Measurements from ENCODE around the gene TTC9B.
"Not testable (repeated sequence)": the region's sequence is repeated elsewhere in the genome, so short reads cannot be mapped to it uniquely, and the experiment has no call there.

The TTC9B gene

DNA sequence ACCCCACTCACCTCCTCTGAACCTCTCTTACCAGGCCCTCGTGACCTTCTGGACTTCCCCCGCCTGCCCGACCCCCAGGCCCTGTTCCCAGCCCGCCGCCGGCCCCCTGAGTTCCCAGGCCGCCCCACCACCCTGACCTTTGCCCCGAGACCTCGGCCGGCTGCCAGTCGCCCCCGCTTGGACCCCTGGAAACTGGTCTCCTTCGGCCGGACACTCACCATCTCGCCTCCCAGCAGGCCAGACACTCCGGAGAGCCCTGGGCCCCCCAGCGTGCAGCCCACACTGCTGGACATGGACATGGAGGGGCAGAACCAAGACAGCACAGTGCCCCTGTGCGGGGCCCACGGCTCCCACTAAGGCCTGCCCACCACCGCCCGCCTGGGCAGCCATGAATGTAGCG lies 3.2 kb downstream of the TTC9B start:
- DNase-seq (ENCODE audit: low read depth): no peak

DNA sequence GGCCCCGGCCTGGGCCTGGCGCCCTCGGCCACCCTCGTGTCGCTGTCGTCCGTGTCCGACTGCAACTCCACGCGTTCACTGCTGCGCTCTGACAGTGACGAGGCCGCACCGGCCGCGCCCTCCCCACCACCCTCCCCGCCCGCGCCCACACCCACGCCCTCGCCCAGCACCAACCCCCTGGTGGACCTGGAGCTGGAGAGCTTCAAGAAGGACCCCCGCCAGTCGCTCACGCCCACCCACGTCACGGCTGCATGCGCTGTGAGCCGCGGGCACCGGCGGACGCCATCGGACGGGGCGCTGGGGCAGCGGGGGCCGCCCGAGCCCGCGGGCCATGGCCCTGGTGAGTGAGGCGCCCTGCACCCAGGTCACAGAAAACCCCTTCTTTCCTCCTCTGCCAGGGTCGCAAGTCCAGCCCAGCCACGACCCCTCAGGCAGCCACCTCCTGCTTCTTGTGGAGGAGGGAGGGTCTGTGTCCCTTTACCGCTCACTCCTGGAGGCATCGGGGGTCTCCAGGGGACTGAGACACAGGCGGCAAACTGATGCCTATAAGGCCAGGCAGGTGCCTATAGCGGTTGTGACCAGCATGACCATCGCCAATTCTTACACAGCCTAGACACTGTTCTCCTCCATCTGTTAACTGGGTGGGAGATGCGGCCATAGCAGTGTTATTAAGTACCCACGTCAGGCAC lies 4.2 kb downstream of the TTC9B start:
- no peak for DNase-seq (ENCODE audit: low read depth)

DNA sequence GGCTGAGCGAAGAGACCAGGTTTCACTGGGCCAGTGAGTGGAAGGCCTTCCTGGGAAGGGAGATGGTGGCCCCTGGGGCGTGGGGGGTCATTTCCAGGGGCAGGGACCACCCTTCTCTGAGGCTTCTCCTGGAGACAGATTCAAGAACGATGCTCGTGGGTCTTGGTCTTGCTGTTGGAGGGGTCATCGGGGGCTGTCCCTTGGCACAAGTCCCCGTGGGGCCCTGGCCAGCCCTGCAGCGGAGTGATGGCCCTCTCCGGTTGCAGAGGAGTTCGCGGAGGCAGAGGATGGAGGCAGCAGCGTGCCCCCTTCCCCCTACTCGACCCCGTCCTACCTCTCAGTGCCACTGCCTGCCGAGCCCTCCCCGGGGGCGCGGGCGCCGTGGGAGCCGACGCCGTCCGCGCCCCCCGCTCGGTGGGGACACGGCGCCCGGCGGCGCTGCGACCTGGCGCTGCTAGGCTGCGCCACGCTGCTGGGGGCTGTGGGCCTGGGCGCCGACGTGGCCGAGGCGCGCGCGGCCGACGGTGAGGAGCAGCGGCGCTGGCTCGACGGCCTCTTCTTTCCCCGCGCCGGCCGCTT lies 4.8 kb downstream of the TTC9B start:
- DNase-seq (ENCODE audit: low read depth): no peak

DNA sequence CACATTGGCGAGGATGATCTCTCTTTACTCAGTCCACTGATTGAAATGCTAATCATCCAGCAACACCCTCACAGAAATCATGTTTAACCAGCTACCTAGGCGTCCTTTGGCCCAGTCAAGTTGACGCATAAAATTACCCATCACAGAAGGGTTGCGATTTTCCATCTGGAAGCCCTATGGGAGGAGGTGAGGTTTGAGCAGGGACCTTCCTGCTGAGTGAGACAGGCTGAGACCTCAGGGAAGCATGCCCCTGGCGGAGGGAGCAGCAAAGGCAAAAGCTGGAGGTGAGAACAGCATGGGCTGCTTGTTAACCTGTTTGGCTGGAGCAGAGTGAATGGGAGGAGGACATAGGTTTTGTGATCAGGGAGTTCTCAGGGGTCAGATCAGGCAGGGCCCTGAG lies 7.3 kb downstream of the TTC9B start:
- no peak for DNase-seq (ENCODE audit: low read depth)

DNA sequence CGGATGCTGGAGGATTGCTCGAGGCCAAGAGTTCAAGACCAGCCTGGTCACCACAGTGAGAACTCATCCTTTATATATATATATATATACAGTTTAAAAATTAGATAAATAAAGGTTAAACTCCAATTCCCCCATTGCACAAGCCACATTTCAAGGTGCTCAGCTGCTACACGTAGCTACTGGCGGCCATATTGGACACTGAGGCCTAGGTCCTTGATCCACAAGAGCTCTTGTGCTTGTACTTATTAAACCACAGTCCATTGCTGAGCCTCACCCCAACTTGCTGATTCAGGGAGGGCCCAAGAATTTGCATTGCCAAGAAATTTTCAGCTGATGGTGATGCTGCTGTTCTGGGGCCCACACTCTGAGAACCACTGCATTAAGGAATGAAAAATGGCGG lies 9.6 kb downstream of the TTC9B start:
- DNase-seq (ENCODE audit: low read depth): no peak

DNA sequence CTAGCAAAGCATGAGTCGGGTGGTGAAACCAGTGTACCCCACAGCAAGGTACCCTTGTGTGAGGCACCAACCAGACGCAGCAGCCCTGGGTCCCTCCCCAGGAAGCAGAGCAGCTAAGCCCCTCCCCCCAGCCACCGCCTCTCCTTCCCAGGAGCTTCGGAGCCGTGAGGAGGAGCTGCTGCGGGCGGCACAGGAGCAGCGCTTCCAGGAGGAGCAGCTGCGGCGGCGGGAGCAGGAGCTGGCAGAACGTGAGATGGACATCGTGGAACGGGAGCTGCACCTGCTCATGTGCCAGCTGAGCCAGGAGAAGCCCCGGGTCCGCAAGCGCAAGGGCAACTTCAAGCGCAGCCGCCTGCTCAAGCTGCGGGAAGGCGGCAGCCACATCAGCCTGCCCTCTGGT lies 12.4 kb downstream of the TTC9B start:
- DNase-seq (ENCODE audit: low read depth): no peak

DNA sequence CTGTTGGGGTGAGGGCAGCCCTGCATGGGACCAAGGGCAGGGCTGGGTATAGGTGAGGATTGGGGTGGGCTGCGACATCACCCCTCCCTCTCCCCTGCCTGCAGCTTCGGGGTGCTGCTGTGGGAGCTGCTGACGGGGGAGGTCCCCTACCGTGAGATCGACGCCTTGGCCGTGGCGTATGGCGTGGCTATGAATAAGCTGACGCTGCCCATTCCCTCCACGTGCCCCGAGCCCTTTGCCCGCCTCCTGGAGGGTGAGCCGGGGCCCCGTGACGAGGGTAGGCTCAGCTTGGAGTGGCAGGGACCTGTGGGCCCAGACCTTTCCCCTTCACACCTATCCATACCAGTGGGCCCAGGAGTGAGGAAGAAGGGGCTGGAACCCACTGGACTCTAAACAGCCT lies 13.8 kb downstream of the TTC9B start:
- DNase-seq (ENCODE audit: low read depth): no peak

DNA sequence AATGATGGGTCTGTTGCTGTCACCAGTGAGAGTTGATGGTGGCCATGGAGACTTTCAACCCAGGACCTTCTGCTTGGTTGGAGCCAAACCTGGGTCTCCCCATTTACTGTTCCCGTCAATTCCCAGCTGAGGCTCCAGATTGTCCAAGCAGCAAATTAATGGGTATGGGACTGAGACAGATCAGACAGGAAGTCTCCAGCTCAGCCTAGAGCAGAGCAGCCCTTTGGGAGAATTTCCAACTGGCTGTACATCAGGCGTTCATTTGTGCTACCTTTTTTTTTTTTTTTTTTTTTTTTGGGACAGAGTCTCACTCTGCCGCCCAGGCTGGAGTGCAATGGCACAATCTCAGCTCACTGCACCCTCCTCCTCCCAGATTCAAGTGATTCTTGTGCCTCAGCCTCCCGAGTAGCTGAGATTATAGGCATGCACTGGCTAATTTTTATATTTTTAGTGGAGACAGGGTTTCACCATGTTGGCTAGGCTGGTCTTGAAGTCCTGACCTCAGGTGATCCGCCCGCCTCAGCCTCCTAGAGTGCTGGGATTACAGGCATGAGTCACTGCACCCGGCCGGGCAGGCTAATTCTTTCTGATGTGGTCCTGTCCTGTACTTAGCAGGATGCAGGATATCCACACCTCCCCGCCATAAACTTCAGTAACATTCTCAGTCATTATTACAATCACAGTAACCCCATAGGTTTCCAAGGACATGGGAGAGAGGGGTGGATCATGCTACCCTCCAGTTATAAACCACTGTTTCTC lies 17.7 kb downstream of the TTC9B start:
- DNase-seq (ENCODE audit: low read depth): no peak

DNA sequence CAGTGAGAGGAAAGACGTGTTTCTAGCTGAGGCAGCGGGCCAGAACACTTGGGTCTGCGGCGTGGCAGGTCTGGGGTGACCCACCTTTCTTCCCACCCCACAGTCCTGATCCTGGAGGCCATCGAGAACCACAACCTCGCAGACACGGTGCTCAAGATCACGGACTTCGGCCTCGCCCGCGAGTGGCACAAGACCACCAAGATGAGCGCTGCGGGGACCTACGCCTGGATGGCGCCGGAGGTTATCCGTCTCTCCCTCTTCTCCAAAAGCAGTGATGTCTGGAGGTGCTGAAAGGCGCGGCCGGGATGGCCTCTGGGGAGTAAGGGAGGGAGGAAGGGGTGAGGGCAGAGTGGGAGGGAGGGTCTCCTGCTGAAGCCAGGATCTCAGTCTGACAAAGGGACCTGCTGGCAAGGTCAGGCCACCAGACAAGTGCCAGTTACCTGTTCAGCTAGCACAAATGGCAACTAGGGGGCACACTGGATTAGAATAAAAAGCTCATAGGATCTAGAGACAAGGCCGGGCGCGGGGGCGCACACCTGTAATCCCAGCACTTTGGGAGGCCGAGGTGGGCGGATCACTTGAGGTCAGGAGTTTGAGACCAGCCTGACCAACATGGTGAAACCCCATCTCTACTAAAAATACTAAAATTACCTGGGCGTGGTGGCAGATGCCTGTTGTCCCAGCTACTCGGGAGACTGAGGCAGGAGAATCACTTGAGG lies 19.8 kb downstream of the TTC9B start:
- DNase-seq (ENCODE audit: low read depth): no peak

DNA sequence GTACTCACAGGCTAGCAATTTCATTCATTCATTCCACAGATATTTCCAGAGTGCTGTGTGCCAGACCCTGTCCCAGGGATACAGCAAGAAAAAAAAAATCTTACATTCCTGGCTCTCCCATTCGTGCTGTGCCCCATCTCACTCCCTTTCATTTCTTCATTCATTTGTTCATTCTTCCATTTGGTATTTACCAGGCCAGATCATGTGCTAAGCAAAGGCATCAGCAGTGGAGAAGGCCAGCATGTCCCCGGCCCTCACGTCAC lies 24.7 kb downstream of the TTC9B start:
- DNase-seq (ENCODE audit: low read depth): no peak

DNA sequence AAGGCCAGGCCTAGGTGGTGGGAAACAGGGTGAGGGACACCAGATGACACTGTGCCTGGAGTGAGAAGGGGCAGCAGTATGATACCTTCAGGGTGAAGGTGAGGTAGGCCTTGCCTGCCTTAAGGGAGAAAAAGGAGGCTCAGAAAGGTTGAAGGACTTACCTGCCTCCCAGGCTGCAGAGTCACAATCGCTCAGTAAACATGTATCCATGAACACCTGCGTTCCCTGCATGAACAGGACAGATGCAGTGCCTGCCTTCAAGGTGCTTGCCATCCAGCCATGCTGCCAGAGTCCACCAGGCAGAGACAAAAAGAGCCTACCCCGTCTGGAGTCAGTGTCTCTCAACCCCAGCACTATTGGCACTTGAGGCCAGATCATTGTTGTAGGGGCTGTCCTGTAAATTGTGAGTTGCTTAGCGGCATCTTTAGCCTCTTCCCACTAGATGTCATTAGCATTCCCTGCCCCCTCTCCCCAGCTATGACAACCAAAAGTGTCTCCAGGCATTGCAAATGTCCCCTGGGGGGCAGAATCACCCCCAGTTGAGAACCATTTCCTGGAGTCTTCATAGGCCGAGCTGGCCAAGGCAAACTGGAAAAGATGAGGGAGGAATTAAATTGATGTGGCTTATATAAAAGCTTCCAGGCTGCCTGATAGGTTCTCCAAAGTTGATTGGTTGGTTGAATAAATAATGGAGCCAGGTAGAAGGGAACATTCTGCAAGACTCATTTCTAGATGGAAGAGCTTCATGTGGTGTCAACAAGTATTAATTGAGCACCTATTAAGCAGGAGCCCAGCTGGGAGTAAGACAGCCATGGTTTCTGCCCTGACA lies 25.2 kb downstream of the TTC9B start:
- DNase-seq (ENCODE audit: low read depth): no peak

DNA sequence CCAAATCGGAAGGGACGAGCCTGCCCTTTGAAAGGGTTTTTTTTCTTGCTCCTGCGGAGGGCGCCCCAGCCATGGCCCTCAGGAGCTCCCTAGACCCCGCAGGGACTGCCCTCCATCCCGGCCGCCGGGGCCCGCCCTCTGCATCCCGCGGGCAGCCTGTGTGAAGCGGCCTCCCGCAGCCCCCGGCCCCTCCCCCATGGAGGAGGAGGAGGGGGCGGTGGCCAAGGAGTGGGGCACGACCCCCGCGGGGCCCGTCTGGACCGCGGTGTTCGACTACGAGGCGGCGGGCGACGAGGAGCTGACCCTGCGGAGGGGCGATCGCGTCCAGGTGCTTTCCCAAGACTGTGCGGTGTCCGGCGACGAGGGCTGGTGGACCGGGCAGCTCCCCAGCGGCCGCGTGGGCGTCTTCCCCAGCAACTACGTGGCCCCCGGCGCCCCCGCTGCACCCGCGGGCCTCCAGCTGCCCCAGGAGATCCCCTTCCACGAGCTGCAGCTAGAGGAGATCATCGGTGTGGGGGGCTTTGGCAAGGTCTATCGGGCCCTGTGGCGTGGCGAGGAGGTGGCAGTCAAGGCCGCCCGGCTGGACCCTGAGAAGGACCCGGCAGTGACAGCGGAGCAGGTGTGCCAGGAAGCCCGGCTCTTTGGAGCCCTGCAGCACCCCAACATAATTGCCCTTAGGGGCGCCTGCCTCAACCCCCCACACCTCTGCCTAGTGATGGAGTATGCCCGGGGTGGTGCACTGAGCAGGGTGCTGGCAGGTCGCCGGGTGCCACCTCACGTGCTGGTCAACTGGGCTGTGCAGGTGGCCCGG lies 26.1 kb downstream of the TTC9B start:
- no peak for DNase-seq (ENCODE audit: low read depth)

DNA sequence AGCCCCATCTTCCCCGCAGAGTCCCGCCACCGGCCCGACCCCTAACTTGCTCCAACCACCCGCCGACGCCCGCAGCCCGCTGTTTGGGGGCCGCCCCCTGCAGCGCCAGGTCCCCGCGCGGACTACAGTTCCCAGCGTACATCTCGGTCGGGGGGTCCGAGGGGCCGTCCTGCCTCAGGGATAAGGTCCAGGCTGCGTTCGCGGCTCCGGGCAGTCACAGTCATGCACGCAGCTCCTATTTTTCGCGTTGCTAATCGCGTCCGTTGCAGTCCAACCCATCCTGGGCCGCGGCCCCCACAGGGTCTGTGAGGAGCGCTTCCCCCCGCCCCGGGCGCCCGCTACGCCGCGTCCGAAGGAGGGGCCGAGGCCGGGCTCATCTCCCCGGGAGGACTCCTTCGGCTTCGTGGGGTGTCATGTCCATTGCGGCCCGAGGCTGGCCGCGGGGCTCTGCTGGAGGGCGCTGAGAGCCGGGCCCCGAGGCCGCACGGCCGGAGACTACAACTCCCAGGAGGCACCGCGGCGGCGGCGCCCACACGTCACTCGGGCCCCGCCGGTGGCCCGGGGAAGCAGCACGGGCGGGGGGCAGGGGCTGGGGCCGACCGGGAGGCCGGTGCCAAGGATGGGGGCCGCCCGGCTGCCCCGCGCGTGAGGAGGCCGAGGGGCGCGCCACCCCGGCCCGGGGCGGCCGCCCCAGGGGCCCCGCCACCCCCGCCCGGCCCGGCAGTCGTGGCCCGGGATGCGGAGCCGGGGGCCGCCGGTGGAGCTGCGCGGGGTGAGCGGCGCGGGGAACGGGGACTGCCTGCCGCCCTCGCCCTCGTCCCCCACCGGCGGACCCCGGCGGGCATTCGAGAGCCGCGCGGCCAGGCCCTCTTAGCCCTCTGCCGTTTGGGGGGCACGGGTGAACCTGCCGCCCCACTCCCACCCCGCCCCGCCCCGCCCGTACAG lies 27.0 kb downstream of the TTC9B start, which contains the start of gene MAP3K10:
Gene MAP3K10, plus strand, starts transcription at position 536 of the 945 bp plus-strand sequence. CDS start 606 bp downstream, outside the sequence.
- DNase-seq (ENCODE audit: low read depth): peak; percentile 47

DNA sequence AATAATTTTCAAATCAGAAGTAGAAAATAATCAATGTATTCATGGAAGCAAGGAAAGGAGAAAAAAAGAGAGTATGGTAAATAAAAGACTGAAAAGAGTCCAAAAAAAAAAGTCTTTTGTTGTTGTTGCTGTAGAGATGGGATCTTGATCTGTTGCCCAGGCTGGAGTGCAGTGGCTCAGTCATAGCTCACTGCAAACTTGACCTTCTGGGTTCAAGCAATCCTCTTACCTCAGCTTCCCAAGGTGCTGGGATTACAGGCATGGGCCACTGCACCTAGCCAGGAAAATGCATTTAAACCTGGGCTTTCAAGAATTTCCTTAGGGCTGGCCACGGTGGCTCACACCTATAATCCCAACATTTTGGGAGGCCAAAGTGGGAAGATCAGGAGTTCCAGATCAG lies 33.9 kb downstream of the TTC9B start:
- no peak for DNase-seq (ENCODE audit: low read depth)

DNA sequence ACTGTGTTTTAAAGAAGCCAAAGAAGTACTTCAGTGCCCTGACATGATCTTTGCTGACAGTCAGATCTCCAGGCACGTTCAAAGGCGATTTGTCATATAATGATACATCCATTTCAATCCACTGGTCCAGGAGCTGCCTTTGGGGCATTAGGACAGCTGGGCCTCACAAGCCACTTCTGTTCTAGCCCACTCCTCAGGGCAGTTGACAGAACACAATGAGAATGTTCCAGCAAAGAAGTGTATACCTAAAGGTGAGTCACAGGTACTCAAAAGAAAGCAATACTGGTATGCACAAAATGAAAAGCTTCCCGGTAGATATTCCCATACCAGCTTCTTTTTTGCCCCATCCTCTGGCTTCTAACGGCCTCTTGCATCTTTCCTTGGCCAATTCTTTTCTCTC lies 39.4 kb downstream of the TTC9B start:
- no peak for DNase-seq (ENCODE audit: low read depth)

DNA sequence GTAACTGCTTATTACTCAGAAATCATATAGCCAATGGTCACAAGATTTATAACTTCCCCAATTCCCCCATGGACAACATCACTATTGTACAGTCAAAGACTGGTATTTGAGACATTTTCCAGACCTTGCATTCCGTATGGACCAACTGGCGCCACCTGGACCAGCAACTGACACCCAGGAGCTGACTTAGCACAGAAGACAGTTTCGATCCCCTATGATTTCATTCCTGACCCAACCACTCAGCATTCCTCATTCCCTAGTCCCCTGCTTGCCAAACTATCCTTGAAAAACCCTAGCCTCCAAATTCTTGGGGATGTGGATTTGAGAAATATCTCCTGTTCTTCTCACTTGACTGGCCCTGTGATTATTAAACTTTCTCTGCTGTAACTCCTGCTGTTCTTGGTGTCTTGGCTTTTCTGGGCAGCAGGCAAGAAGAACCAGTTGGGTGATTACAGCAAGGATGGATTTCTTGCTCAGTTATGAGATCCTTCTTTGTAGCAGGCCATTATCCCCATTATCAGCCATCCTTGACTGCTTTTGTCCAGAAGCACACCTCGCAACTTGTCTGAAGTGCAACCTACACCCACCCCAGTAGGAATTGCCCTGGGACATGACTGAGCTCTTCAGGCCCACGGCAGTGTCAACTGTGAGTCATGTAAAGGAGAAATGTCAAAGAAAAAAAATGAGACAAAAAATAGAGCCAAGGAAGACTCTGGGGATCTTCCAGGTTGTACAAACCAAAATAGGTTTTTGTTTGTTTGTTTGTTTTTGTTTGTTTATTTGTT lies 40.7 kb downstream of the TTC9B start:
- no peak for DNase-seq (ENCODE audit: low read depth)

DNA sequence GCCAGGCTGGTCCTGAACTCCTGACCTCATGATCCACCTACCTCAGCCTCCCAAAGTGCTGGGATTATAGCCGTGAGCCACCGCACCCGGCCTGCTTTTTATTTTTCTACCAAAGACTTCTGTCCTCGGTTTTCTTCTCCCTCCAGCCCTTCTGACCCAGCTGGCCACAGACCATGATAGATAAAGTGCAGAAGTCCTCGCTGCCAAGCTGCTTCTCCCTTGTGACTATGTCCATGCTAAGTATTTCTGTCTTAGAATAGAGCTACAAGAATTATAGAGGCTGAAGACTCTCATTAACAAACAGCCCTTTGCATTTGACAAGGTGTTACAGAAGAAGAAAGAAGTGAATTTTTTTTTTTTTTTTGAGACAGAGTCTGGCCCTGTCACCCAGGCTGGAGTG lies 42.4 kb downstream of the TTC9B start:
- DNase-seq (ENCODE audit: low read depth): no peak

DNA sequence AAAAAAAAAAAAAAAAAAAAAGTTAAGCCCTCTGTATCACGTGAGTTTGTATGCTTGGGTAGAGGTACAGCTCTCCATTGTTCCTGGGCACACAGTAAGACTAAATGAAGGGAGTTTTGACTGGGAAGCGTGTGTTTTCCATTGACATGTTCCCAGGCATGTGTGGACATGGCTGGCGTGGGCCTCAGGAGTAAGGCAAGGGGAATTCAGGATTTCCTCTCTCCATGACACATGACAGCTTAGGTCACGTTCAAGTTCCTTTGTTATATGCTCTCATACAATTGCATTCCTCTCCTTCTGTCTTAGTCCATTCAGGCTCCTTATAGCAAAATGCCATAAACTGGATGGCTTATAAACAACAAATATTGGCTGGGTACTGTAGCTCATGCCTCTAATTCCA lies 44.1 kb downstream of the TTC9B start:
- DNase-seq (ENCODE audit: low read depth): no peak

DNA sequence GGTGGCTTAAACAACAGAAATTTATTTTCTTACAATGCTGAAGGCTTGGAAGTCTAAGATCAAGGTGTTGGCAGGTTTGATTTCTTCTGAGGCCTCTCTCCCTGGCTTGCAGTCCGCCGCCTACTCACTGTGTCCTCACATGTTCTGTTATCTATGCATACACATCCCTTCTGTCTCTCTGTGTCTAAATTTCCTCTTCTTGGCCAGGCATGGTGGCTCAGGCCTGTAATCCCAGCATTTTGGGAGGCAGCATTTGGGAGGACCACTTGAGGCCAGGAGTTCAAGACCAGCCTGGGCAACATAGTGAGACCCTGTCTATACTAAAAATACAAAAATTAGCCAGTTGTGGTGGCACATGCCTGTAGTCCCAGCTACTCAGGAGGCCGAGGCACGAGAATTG lies 46.9 kb downstream of the TTC9B start:
- DNase-seq (ENCODE audit: low read depth): not testable (repeated sequence)

Measured in stimulated activated CD8-positive, alpha-beta memory T cell treated with anti-CD3 and anti-CD28 coated beads, Interleukin-15, amount 100 ng/mL, for 1 hour (primary cell).